Fibroblast of lung (primary cell): Measurements from ENCODE around the gene SMC6.

Experiments used
- EZH2 ChIP-seq: IDR thresholded peaks from 2 replicates; pipeline ENCODE4 v1.5.1; 2012; ENCODE audit warnings: low read length, control low read depth, mild to moderate bottlenecking; ENCODE audit errors: missing control alignments
- TF ChIP-seq, protein P1 (sequence below), 2 donors: IDR thresholded peaks in 1 of 2; conservative IDR thresholded peaks in 1 of 2; 1 replicate in 1 of 2; 2 replicates in 1 of 2; pipeline ENCODE4 v1.5.1; 2011 to 2012; ENCODE audit warnings: low read length in 2 of 2, control low read depth in 1 of 2, inconsistent platforms in 1 of 2, low read depth in 1 of 2, mild to moderate bottlenecking in 1 of 2

DNA sequence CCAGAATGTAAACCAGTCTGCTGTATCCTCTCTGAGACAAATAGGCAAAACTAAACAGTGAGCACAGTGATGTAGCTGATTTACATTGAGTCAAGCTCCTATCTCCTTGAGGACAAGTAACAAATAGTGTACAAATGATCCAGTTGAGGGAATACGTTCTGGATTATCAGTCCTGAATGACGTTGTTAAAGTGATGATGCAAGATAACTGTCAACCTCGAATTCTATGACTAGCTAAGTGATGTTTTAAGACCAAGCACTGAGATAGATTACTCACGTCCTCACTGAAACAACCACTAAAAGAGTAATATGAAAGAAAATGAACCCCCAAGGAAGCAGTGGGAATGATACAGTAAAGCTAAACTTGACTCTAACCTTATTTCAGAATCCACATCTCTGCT, 46.8 kb downstream of the SMC6 start:
- TF ChIP-seq, protein P1, sequence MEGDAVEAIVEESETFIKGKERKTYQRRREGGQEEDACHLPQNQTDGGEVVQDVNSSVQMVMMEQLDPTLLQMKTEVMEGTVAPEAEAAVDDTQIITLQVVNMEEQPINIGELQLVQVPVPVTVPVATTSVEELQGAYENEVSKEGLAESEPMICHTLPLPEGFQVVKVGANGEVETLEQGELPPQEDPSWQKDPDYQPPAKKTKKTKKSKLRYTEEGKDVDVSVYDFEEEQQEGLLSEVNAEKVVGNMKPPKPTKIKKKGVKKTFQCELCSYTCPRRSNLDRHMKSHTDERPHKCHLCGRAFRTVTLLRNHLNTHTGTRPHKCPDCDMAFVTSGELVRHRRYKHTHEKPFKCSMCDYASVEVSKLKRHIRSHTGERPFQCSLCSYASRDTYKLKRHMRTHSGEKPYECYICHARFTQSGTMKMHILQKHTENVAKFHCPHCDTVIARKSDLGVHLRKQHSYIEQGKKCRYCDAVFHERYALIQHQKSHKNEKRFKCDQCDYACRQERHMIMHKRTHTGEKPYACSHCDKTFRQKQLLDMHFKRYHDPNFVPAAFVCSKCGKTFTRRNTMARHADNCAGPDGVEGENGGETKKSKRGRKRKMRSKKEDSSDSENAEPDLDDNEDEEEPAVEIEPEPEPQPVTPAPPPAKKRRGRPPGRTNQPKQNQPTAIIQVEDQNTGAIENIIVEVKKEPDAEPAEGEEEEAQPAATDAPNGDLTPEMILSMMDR (conservative IDR thresholded peaks at IDR 0.05 in 1 of 2, IDR thresholded peaks at IDR 0.05 in 1 of 2; ENCODE audit: low read depth in 1 of 2, low read length in 2 of 2): no peak
- TF ChIP-seq EZH2: no peak
